DOHH2 (cell line): ENCODE measurements around the gene ITGA11.

Source experiments
- H3F3A ChIP-seq: fragments of 200-600 bp; sonication (generic), shearing (Covaris generic); 2 replicates; pipeline ENCODE4 v1.6.0; 2016; ENCODE audit warnings: antibody characterized with exemption, mild to moderate bottlenecking; ENCODE audit not compliant: control insufficient read depth, insufficient read depth
- H3K27ac ChIP-seq: fragments of 200-600 bp; sonication (generic); 2 replicates; pipeline ENCODE4 v1.5.1; 2014; ENCODE audit warnings: low read depth, mild to moderate bottlenecking, low read length, moderate library complexity
- H3K27me3 ChIP-seq: fragments of 200-600 bp; sonication (generic); 2 replicates; pipeline ENCODE4 v1.6.1; 2014; ENCODE audit warnings: mild to moderate bottlenecking, low read length, mixed read lengths; ENCODE audit not compliant: control insufficient read depth
- H3K36me3 ChIP-seq: fragments of 200-600 bp; sonication (generic); 2 replicates; pipeline ENCODE4 v1.6.1; 2014; ENCODE audit warnings: mild to moderate bottlenecking, low read length, moderate library complexity, mixed read lengths; ENCODE audit not compliant: control insufficient read depth
- H3K4me1 ChIP-seq: fragments of 200-600 bp; sonication (generic); 2 replicates; pipeline ENCODE4 v1.6.1; 2014; ENCODE audit warnings: mild to moderate bottlenecking, low read length, mixed read lengths; ENCODE audit not compliant: control insufficient read depth
- H3K4me2 ChIP-seq: fragments of 200-600 bp; sonication (generic); 2 replicates; pipeline ENCODE4 v1.6.0; 2014; ENCODE audit warnings: mild to moderate bottlenecking, low read length, moderate library complexity
- H3K4me3 ChIP-seq: fragments of 200-600 bp; sonication (generic); 2 replicates; pipeline ENCODE4 v1.5.1; 2014; ENCODE audit warnings: mild to moderate bottlenecking, low read length, mixed read lengths
- H3K79me2 ChIP-seq: fragments of 200-600 bp; sonication (generic); 2 replicates; pipeline ENCODE4 v1.6.1; 2014; ENCODE audit warnings: mild to moderate bottlenecking, low read length, mixed read lengths; ENCODE audit not compliant: control insufficient read depth
- H3K9me2 ChIP-seq: fragments of 200-600 bp; sonication (generic); replicated peaks from 2 replicates; pipeline ENCODE4 v1.6.1; 2014; ENCODE audit warnings: mild to moderate bottlenecking, low read length, mixed read lengths; ENCODE audit not compliant: control insufficient read depth
- H3K9me3 ChIP-seq: fragments of 200-600 bp; sonication (generic); 2 replicates; pipeline ENCODE4 v1.6.1; 2014; ENCODE audit warnings: antibody characterized with exemption, low read length, mixed read lengths; ENCODE audit not compliant: control insufficient read depth, insufficient read depth
- H4K20me1 ChIP-seq: fragments of 200-600 bp; sonication (generic); 2 replicates; pipeline ENCODE4 v1.6.0; 2014; ENCODE audit warnings: low read depth, mild to moderate bottlenecking, antibody characterized with exemption, low read length, moderate library complexity; ENCODE audit not compliant: control insufficient read depth, insufficient read depth
- EZH2phosphoT487 ChIP-seq: fragments of 200-600 bp; sonication (generic); IDR thresholded peaks from 2 replicates; pipeline ENCODE4 v1.6.1; 2017; ENCODE audit warnings: borderline replicate concordance, mild to moderate bottlenecking, antibody characterized with exemption, low read length, moderate library complexity, mixed read lengths
- TF ChIP-seq, protein P1 (sequence below): fragments of 200-600 bp; sonication (generic); IDR thresholded peaks from one replicate; pipeline ENCODE4 v1.5.1; 2014; ENCODE audit warnings: antibody characterized with exemption, mild to moderate bottlenecking, low read depth, low read length; ENCODE audit not compliant: poor library complexity, severe bottlenecking

Gene ITGA11

DNA sequence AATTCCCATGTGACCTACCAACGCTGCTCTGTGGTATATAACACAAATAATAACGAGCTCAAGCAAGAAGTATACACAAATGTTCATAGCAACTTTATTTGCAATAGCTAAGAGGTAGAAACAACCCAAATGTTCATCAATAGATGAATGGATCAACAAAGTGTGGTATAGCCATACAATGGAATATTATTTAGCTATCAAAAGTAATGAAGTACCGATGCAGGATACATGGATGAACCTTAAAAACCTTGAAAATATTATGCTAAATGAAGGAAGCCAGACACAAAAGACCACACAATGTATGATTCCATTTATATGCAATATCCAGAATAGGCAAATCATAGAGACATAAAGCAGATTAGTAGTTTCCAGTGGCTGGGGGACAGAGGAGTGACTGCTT is 170.0 kb downstream of the ITGA11 start:
- H4K20me1 ChIP-seq: no peaks in the 10 kb centered on the region
- TF ChIP-seq EZH2phosphoT487: no peak
- TF ChIP-seq, protein P1, sequence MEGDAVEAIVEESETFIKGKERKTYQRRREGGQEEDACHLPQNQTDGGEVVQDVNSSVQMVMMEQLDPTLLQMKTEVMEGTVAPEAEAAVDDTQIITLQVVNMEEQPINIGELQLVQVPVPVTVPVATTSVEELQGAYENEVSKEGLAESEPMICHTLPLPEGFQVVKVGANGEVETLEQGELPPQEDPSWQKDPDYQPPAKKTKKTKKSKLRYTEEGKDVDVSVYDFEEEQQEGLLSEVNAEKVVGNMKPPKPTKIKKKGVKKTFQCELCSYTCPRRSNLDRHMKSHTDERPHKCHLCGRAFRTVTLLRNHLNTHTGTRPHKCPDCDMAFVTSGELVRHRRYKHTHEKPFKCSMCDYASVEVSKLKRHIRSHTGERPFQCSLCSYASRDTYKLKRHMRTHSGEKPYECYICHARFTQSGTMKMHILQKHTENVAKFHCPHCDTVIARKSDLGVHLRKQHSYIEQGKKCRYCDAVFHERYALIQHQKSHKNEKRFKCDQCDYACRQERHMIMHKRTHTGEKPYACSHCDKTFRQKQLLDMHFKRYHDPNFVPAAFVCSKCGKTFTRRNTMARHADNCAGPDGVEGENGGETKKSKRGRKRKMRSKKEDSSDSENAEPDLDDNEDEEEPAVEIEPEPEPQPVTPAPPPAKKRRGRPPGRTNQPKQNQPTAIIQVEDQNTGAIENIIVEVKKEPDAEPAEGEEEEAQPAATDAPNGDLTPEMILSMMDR: no peak
- H3K4me2 ChIP-seq: no peak overlapping the region
- peaks cover 4% of the 10 kb centered on the region; the same call in 1 of the 2 replicates for H3F3A ChIP-seq
- H3K79me2 ChIP-seq: no peaks in the 10 kb centered on the region
- no peaks in the 10 kb centered on the region for H3K9me2 ChIP-seq
- no peak overlapping the region for H3K27ac ChIP-seq
- peaks cover 8% of the 10 kb centered on the region; the same call in 1 of the 2 replicates for H3K4me1 ChIP-seq
- no peak overlapping the region for H3K4me3 ChIP-seq
- peaks cover 28% of the 10 kb centered on the region for H3K27me3 ChIP-seq
- H3K36me3 ChIP-seq: no peaks in the 10 kb centered on the region
- no peaks in the 10 kb centered on the region for H3K9me3 ChIP-seq

DNA sequence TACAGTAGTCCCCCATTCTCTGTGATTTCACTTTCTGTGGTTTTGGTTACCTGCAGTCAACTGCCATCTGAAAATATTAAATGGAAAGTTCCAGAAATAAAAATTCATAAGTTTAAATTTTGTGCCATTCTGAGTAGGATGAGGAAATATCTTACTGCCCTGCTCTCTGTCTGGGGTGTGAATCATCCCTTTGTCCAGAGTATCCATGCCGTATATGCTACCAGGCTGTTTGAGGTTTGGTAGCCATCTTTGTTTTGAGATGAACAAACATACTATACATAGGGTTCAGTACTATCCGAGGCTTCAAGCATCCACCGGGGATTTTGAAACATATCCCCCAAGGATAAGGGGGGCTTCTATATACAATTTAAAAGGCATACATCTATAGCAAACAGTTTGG is 170.7 kb downstream of the ITGA11 start:
- Histone ChIP-seq H3K4me1 (peaks cover 10% of the 10 kb centered on the region; the same call in 1 of the 2 replicates), H3K27ac (no peak overlapping the region)
- TF ChIP-seq EZH2phosphoT487: no peak
- TF ChIP-seq, protein P1: no peak

DNA sequence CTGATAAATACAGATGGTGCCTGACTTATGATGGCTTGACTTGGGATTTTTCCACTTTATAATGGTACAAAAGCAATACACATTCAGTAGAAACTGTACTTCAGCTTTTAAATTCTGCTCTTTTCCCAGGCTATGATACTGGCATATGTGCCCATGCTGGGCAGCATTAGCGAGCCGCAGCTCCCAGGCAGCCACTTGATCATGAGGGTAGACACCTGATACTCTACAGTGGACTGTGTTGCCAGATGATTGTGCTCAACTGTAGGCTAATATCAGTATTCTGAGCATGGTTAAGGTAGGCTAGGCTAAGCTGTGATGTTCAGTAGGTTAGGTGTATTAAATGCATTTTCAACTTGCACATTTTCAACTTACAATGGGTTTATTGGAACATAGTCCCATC is 172.1 kb downstream of the ITGA11 start:
- Histone ChIP-seq H3K36me3 (no peaks in the 10 kb centered on the region), H3K27me3 (peaks cover 34% of the 10 kb centered on the region), H3F3A (peaks cover 4% of the 10 kb centered on the region; the same call in 1 of the 2 replicates), H3K4me3 (no peak overlapping the region), H3K79me2 (no peaks in the 10 kb centered on the region), H4K20me1 (no peaks in the 10 kb centered on the region), H3K4me2 (no peak overlapping the region), H3K4me1 (peaks cover 10% of the 10 kb centered on the region; the same call in 1 of the 2 replicates), H3K27ac (no peak overlapping the region), H3K9me2 (no peaks in the 10 kb centered on the region), H3K9me3 (no peaks in the 10 kb centered on the region)
- TF ChIP-seq, protein P1: no peak

More for the DNA sequence above, 170.7 kb downstream of the ITGA11 start:
- Histone ChIP-seq H3K36me3 (no peaks in the 10 kb centered on the region), H4K20me1 (no peaks in the 10 kb centered on the region), H3F3A (peaks cover 4% of the 10 kb centered on the region; the same call in 1 of the 2 replicates), H3K79me2 (no peaks in the 10 kb centered on the region), H3K4me2 (no peak overlapping the region), H3K9me2 (no peaks in the 10 kb centered on the region), H3K4me3 (no peak overlapping the region), H3K27me3 (peaks cover 36% of the 10 kb centered on the region), H3K9me3 (no peaks in the 10 kb centered on the region)
